Neural progenitor cell (in vitro differentiated cells): Measurements from ENCODE around the gene MAP3K7CL. TPM values are rescaled to one million over a fixed set of nuclear protein-coding genes. Genes with fewer than 3 reads are reported as not detected.

Experiments used
- DNase-seq: peaks from one replicate; pipeline ENCODE4 v3.0.0-alpha.2; 2016; ENCODE audit warnings: low spot score
- H2AFZ ChIP-seq: fragments of 200-600 bp; sonication (generic); replicated peaks from 2 replicates; pipeline ENCODE4 v1.6.1; 2016; ENCODE audit warnings: antibody characterized with exemption
- H3F3A ChIP-seq: fragments of 200-600 bp; sonication (generic); 2 replicates; pipeline ENCODE4 v1.6.1; 2016; ENCODE audit warnings: antibody characterized with exemption, low read depth
- H3K27ac ChIP-seq: fragments of 200-600 bp; sonication (generic); 2 replicates; pipeline ENCODE4 v1.5.1; 2016; ENCODE audit warnings: mild to moderate bottlenecking
- H3K27me3 ChIP-seq: fragments of 200-600 bp; sonication (generic); 2 replicates; pipeline ENCODE4 v1.6.1; 2016; ENCODE audit warnings: mild to moderate bottlenecking, moderate library complexity
- H3K36me3 ChIP-seq: fragments of 200-600 bp; sonication (generic); 2 replicates; pipeline ENCODE4 v1.5.1; 2016
- H3K4me1 ChIP-seq: fragments of 200-600 bp; sonication (generic); 2 replicates; pipeline ENCODE4 v1.6.1; 2016; ENCODE audit warnings: mixed run types
- H3K4me2 ChIP-seq: fragments of 200-600 bp; sonication (generic); 2 replicates; pipeline ENCODE4 v1.6.1; 2016
- H3K4me3 ChIP-seq: fragments of 200-600 bp; sonication (generic); 2 replicates; pipeline ENCODE4 v1.5.1; 2016
- H3K79me2 ChIP-seq: fragments of 200-600 bp; sonication (generic); 2 replicates; pipeline ENCODE4 v1.6.1; 2016; ENCODE audit warnings: low read depth
- H3K9ac ChIP-seq: fragments of 200-600 bp; sonication (generic); 2 replicates; pipeline ENCODE4 v1.6.1; 2016
- H3K9me3 ChIP-seq: fragments of 200-600 bp; sonication (generic); 2 replicates; pipeline ENCODE4 v1.5.1; 2016; ENCODE audit warnings: low read depth
- H4K20me1 ChIP-seq: fragments of 200-600 bp; sonication (generic); 2 replicates; pipeline ENCODE4 v1.6.1; 2016; ENCODE audit warnings: low read depth
- H3K27ac Mint-ChIP-seq: 3 replicates; pipeline ENCODE4 v1.8.0; 2021; ENCODE audit warnings: mixed read lengths
- H3K27me3 Mint-ChIP-seq: 2 replicates; pipeline ENCODE4 v1.8.0; 2022; ENCODE audit warnings: low read depth, mild to moderate bottlenecking, inconsistent platforms, moderate library complexity, mixed read lengths; ENCODE audit not compliant: insufficient read depth
- H3K36me3 Mint-ChIP-seq: 3 replicates; pipeline ENCODE4 v1.8.0; 2021; ENCODE audit warnings: mixed read lengths
- H3K4me1 Mint-ChIP-seq: 3 replicates; pipeline ENCODE4 v1.8.0; 2021; ENCODE audit warnings: mixed read lengths
- H3K4me3 Mint-ChIP-seq: 3 replicates; pipeline ENCODE4 v1.8.0; 2021; ENCODE audit warnings: mild to moderate bottlenecking, moderate library complexity, mixed read lengths
- H3K9me3 Mint-ChIP-seq: 3 replicates; pipeline ENCODE4 v1.8.0; 2020; ENCODE audit warnings: mixed read lengths
- EZH2 ChIP-seq: fragments of 200-600 bp; sonication (generic); IDR thresholded peaks from 2 replicates; pipeline ENCODE4 v1.6.1; 2017; ENCODE audit warnings: antibody characterized with exemption, mild to moderate bottlenecking, moderate library complexity
- EZH2phosphoT487 ChIP-seq: fragments of 200-600 bp; sonication (generic); IDR thresholded peaks from 2 replicates; pipeline ENCODE4 v1.6.1; 2017; ENCODE audit warnings: antibody characterized with exemption
- total RNA-seq: library from RNA; depleted of rRNA; stranded (reverse); fragments of >200 nt; gene quantifications from 2 replicates; pipeline ENCODE4 v1.2.3, GENCODE V29; 2015; ENCODE audit warnings: low replicate concordance
- TF ChIP-seq, protein P1 (sequence below): fragments of 200-600 bp; sonication (generic); IDR thresholded peaks from 2 replicates; pipeline ENCODE4 v1.5.1; 2017; ENCODE audit warnings: antibody characterized with exemption, mild to moderate bottlenecking

The MAP3K7CL gene
- total RNA-seq, 1 donor from 2014 or later, result not detected

DNA sequence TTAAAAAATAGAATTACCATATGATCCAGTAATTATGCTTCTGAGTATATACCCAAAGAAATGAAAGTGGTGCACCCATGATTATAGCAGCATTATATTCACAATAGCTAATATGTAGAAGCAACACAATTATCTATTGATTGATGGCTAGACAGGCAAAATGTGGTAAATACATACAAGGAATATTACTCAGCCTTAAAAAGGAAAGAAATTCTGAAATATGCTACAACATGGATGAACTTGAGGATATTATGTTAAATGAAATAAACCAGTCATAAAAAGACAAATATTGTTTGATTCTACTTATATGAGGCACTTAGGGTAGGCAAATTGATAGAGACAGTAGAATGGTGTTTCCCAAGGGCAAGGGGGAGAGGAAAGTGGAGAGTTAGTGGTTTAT lies 80.8 kb downstream of the MAP3K7CL start:
- no peaks in the 10 kb centered on the region for H3K36me3 ChIP-seq
- H3K4me2 ChIP-seq, result no peak overlapping the region
- Mint-ChIP-seq H3K27ac (no peak overlapping the region), H3K4me1 (no peaks in the 10 kb centered on the region), H3K36me3 (no peaks in the 10 kb centered on the region), H3K4me3 (no peak overlapping the region), H3K27me3 (no peaks in the 10 kb centered on the region), H3K9me3 (no peaks in the 10 kb centered on the region)
- H3K27me3 ChIP-seq, result no peaks in the 10 kb centered on the region
- no peak for DNase-seq
- H3K4me1 ChIP-seq, result peaks cover 5% of the 10 kb centered on the region
- no peak overlapping the region for H3K4me3 ChIP-seq
- H3K27ac ChIP-seq, result no peak overlapping the region
- TF ChIP-seq, protein P1, sequence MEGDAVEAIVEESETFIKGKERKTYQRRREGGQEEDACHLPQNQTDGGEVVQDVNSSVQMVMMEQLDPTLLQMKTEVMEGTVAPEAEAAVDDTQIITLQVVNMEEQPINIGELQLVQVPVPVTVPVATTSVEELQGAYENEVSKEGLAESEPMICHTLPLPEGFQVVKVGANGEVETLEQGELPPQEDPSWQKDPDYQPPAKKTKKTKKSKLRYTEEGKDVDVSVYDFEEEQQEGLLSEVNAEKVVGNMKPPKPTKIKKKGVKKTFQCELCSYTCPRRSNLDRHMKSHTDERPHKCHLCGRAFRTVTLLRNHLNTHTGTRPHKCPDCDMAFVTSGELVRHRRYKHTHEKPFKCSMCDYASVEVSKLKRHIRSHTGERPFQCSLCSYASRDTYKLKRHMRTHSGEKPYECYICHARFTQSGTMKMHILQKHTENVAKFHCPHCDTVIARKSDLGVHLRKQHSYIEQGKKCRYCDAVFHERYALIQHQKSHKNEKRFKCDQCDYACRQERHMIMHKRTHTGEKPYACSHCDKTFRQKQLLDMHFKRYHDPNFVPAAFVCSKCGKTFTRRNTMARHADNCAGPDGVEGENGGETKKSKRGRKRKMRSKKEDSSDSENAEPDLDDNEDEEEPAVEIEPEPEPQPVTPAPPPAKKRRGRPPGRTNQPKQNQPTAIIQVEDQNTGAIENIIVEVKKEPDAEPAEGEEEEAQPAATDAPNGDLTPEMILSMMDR, result no peak
- no peak for TF ChIP-seq EZH2
- TF ChIP-seq EZH2phosphoT487, result no peak
- H3K79me2 ChIP-seq, result no peaks in the 10 kb centered on the region
- H2AFZ ChIP-seq, result no peak overlapping the region
- no peaks in the 10 kb centered on the region for H3F3A ChIP-seq
- no peaks in the 10 kb centered on the region for H3K9me3 ChIP-seq
- no peak overlapping the region for H3K9ac ChIP-seq
- H4K20me1 ChIP-seq, result no peaks in the 10 kb centered on the region

DNA sequence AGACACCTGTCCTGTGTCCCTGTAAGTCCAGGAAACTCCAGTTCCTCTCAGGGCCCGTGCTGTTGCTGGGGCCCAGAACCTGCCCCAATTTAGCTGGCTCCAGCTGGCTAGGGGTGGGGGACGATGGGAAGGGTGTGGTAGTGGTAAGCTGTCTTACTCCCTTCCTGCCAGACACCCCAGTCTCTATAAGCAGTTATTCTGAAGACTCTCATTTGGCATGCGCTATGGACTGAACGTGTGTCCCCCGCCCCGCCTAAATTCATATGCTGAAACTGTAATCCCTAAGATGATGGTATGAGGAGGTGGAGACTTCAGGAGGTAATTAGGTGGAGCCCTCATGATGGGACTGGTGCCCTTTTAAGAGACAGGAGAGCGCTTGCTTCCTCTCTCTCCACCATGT lies 82.0 kb downstream of the MAP3K7CL start:
- Mint-ChIP-seq H3K27me3 (no peaks in the 10 kb centered on the region), H3K9me3 (no peaks in the 10 kb centered on the region), H3K36me3 (no peaks in the 10 kb centered on the region), H3K27ac (no peak overlapping the region), H3K4me3 (no peak overlapping the region), H3K4me1 (no peaks in the 10 kb centered on the region)
- H3K4me3 ChIP-seq, result no peak overlapping the region
- H3K36me3 ChIP-seq, result no peaks in the 10 kb centered on the region
- H3K27me3 ChIP-seq, result no peaks in the 10 kb centered on the region
- no peak for DNase-seq
- H2AFZ ChIP-seq, result no peak overlapping the region
- H3K9ac ChIP-seq, result no peak overlapping the region
- no peaks in the 10 kb centered on the region for H3K9me3 ChIP-seq
- TF ChIP-seq, protein P1, result no peak
- no peak for TF ChIP-seq EZH2phosphoT487
- no peak for TF ChIP-seq EZH2
- H3K4me1 ChIP-seq, result no peaks in the 10 kb centered on the region
- H3F3A ChIP-seq, result no peaks in the 10 kb centered on the region
- no peak overlapping the region for H3K4me2 ChIP-seq
- no peaks in the 10 kb centered on the region for H4K20me1 ChIP-seq
- H3K27ac ChIP-seq, result no peak overlapping the region
- no peaks in the 10 kb centered on the region for H3K79me2 ChIP-seq

DNA sequence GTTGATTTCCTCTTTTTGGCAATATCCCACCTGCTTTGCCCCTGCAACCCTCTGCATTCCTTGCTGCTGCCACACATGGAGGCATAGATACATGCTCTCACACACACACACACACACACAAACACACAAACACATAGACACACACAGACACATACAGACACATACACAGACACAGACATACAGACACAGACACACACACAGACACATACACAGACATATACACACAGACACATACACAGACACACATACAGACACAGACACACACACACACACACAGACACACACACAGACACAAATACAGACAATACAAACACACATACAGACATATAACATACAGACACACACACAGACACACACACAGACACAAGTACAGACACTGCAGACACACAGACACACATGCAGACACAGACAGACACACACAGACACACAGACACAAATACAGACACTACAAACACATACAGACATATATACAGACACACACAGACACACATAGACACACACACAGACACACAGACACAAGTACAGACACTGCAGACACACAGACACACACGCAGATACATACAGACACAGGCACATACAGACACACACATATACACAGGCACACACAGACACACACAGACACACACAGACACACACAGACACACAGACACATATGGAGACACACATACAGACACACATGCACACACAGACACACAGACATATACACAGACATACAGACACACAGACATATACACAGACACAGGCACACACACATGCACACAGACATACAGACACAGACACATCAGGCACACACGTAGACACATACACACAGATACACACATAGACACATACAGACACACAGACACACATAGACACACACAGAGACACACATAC lies 83.3 kb downstream of the MAP3K7CL start:
- Histone ChIP-seq H3K27me3 (no peaks in the 10 kb centered on the region), H3K36me3 (no peaks in the 10 kb centered on the region), H3F3A (no peaks in the 10 kb centered on the region), H2AFZ (no peak overlapping the region), H3K79me2 (no peaks in the 10 kb centered on the region), H3K27ac (no peak overlapping the region), H3K4me3 (no peak overlapping the region), H3K9me3 (no peaks in the 10 kb centered on the region), H3K4me2 (no peak overlapping the region), H3K4me1 (no peaks in the 10 kb centered on the region), H4K20me1 (no peaks in the 10 kb centered on the region), H3K9ac (no peak overlapping the region)
- no peak for TF ChIP-seq EZH2phosphoT487
- no peak for TF ChIP-seq EZH2
- TF ChIP-seq, protein P1, result no peak
- DNase-seq, result no peak
- H3K36me3 Mint-ChIP-seq, result no peaks in the 10 kb centered on the region
- H3K4me3 Mint-ChIP-seq, result no peak overlapping the region
- no peaks in the 10 kb centered on the region for H3K27me3 Mint-ChIP-seq
- H3K4me1 Mint-ChIP-seq, result no peaks in the 10 kb centered on the region
- H3K27ac Mint-ChIP-seq, result no peak overlapping the region
- no peaks in the 10 kb centered on the region for H3K9me3 Mint-ChIP-seq
